AG08396 (cell line): Measurements from ENCODE around the gene RNASET2.
"Not testable (repeated sequence)": the region's sequence is repeated elsewhere in the genome, so short reads cannot be mapped to it uniquely, and the experiment has no call there.

ENCODE experiments used
- DNase-seq: peaks from one replicate; pipeline ENCODE4 v3.0.0; 2012; ENCODE audit warnings: low spot score, mixed read lengths

Gene RNASET2

GRCh38 chr6:166970091-166970490 lies 13.7 kb upstream of the RNASET2 start:
- DNase-seq: no peak

DNA sequence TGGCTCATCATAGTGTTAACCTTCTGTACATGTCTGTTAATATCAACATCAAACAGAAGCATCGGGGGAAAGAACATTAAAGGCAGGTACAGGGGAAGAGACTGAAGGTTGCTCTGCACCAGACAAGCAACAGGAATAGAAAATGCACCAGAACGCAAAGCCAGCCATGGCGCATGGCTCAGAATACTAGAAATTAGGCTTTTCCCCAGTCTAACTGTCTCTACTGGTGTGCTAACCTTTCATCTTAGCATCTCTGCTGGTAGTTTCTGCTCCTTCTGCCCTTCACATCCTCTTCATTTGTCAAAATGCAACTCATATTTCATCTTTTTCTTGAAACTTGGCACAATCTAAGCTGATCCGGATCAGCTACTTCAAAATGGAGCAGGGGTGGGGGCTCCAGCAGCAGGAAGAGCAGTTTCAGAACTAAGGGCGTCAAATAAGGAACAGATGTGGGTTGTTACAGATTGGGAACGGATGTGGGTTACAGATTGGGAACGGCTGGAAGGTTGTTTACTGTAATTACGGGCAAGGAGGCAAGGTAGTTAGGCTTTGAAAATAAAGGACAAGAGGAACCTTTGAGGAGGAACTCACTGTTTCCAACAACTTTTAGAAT lies 13.1 kb upstream of the RNASET2 start:
- no peak for DNase-seq

- DNase-seq: no peak
These were observed 9.9 kb upstream of the RNASET2 start for GRCh38 chr6:166966268-166966667.

- no peak for DNase-seq
These were observed 4.2 kb upstream of the RNASET2 start for GRCh38 chr6:166960609-166960978.

GRCh38 chr6:166959911-166960608 lies 3.7 kb upstream of the RNASET2 start:
- DNase-seq: no peak

DNA sequence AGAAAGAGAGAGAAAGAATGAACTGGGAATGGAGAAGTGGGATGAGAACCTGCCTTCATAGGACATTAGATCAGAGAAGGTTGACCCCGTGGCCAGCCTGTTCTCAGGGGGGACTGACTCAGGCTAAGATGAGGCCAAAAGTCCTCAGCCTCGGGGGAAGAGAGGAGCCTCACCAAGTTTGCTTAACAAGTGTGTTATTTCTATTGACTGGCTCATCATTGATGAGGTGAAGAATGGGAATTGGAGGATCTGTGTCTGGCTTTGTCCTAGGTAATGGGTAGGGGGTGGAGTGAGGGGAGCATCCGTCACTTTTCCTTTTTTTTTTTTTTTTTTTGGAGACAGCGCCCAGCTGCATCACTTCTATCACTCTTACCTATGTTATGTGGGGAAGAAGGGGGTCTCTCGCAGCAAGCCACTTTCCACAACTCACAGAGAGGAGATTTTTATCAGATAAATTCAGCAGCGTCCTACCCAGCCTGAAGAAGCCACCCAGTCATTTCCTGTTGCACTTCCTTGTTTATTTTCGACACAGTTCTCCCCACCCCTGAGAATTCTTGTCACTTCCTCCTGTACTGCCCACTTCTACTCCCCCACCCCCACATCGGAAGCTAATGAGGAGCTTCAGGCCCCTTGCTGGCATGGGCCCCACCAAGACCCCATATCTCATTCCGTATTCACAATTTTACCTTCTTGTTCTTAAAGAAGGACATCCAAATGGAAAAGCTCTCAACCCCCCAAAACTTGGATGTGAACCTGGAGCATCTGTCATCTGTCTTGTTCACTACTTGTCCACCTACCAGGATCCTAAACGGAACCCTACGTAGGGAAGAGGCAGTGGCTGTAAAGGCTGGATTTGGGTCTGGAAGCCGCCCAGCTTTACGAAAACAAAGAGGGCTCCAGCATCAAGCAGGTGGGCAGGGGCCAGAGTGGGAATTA lies 2.8 kb upstream of the RNASET2 start:
- no peak for DNase-seq

- DNase-seq: no peak
These were observed 1.4 kb upstream of the RNASET2 start for GRCh38 chr6:166957805-166958076.

- no peak for DNase-seq
These were observed 896 bp upstream of the RNASET2 start for GRCh38 chr6:166957087-166957804.

DNA sequence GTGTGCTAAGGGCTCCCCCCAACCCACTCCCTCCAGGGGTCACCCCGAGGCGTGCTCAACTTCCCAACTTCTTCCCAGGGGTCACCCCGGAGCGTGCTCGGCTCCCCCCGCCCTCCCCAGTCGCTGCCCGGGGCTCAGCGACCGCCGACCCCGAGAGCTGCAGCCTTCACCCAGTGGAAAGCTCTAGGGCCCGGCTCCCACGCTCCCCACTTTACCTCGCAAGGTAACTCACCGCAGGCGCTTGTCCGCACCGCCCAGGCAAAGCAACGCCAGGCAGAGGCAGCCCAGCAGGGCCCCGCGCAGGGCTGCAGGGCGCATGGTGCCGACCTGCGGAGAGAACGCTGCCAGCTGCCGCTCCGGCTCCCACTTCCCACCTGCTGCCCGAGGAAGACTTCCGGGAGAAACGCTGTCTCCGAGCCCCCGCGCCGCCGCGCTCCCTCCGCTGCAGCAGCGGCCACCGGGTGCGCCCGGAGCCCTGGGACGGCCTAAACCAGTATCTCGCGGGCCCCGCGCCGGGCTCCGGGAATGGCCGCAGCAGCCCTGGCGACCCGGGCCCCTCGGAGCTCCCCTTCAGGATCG lies 396 bp downstream of the RNASET2 start:
- peak; percentile 66 for DNase-seq

DNA sequence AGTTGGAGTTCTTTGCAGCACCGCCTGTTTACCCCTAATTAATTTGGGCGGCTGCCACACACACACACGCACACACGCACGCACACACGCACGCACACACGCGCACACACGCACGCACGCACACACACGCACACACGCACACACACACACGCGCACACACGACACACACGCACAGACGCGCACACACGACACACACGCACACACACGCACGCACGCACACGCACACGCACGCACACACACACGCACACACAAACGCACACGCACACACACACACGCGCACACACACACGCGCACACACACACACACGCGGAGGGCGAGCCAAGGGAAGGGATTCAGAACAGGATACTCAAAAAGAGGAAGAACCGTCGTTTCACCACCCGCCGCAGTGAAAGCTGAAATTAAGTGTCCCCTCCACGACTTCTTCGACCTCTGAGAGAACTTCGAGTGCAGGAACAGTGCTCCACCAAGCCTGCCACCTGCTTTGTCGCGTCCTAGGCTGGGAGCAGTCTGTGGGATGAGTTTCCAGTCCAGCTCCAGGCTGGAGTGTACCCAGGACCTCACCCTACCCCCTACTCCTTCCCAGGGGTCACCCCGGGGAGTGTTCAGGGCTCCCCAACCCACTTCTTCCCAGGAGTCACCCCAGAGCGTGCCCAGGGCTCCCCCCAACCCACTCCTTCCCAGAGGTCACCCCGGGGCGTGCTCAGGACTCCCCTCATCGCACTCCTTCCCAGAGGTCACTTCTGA lies 1.1 kb downstream of the RNASET2 start:
- no peak for DNase-seq

DNA sequence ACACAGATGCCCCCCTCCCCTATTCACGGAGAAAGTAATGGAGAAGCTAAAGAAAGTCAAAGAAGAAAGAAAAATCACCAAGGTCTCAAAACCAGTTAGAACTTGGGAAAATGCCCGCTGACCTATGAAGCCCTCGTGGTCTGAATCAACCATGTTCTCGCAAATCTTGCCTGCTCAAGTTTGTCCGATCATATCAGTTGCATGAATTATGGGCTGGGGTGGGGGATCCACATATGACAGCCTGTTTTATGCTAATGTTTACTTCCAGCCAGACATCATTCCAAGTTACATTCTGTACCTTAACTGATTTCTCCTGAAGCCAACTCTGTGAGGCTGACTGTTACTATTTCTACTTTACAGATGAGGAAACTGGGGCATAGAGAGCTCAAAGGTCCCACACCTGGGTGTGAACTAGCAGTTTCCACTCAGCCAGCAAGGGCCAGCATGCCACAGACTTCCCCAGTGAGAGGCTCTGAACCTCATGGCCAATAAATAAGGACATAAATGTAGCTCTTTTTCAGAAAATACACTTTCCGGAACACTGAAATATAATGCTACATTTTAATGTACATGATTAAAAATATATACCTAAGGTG lies 2.1 kb downstream of the RNASET2 start:
- DNase-seq: no peak

GRCh38 chr6:166952567-166953486 lies 3.5 kb downstream of the RNASET2 start:
- DNase-seq: no peak

GRCh38 chr6:166952121-166952520 lies 4.2 kb downstream of the RNASET2 start:
- DNase-seq: no peak

- no peak for DNase-seq
These were observed 4.7 kb downstream of the RNASET2 start for GRCh38 chr6:166951670-166952060.

DNA sequence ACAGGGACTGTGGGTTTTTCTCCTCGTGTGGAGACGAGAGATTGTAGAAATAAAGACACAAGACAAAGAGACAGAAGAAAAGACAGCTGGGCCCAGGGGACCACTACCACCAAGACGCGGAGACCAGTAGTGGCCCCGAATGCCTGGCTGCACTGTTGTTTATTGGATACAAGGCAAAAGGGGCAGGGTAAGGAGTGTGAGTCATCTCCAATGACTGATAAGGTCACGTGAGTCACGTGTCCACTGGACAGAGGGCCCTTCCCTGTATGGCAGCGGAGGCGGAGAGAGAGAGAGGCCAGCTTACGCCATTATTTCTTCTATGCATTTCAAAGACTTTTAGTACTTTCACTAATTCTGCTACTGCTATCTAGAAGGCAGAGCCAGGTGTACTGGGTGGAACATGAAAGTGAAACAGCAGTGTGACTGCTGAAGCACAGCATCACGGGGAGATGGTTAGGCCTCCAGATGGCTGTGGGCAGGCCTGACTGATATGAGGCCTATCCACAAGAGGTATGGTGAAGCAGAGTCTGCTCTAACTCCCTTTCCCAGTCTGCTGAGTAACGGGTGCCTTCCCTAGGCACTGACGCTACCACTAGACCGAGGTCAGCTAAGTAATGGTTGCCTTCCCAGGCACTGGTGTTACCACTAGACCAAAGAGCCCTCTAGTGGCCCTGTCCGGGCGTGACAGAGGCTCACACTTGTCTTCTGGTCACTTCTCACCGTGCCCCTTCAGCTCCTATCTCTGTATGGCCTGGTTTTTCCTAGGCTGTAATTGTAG lies 5.3 kb downstream of the RNASET2 start:
- not testable (repeated sequence) for DNase-seq

DNA sequence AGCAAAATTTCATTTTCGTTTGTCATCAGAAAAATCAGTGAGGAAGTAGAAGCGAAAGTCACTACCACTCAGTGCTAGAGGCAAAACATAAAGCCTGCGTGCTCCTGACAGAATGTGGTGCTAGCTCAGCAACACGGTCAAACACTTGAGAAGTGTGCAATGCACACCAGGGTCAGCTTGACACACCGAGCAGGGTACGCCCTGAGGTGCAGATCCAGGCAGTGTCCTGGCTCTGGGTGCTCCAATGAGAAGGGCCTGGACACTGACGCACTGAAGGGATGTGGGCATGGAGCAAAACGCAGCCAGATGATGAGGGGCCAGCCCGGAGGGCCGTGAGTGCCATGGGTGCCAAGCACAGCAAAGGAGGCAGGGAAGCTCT lies 5.9 kb downstream of the RNASET2 start:
- DNase-seq: no peak

DNA sequence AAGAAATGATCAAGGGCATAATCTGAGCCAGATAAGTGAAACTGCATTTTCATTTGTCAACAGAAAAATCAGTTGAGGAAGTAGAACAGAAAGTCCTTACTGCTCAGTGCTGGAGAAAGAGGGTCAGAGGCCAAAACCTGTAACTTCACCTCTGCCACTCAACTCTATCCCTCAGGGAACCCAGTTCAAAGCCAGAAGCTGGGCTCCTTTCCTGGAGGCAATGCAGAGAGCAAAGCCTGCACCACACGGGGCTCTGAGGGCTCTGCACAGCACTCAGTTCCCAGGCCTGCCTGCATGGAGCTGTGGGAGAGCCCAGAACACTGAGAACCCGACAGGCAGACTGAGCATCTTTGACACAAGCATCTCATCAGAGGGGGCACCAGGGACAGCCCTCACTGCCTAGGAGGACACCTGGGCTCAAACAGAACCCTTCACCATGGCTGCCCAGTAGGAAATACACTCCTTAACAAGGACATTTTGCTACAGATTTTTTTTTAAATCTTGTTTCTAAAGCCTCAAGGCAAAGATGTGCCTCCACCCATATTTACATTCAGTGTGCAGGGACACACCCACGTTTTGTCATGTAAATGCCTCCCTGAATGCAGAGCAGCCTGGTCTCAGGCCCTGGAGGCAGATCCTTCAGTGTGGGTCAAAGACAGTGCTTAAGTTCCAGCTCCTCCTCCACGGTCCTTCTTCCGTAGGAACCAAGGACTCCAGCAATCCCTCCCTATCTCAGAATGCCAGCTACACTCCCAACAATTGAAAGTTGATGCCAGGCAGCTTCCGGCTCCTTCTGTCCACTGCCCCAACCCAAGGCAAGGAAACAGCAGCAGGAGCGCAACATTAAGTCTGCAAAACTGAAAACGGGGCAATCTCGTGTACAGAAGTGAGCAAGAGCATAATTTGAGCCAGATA lies 6.6 kb downstream of the RNASET2 start:
- no peak for DNase-seq

- DNase-seq: not testable (repeated sequence)
These were observed 7.6 kb downstream of the RNASET2 start for GRCh38 chr6:166948724-166949123.
